Kidney glomerular epithelial cell (primary cell): ENCODE results near the gene DNAH1.

Experiments
- DNase-seq: peaks from one replicate; lab custom pipeline; 2025; lab: John Stamatoyannopoulos, UW

Gene DNAH1

GRCh38 chr3:52388348-52388821 lies 72.3 kb downstream of the DNAH1 start:
- no peak for DNase-seq

- no peak for DNase-seq
Measured at GRCh38 chr3:52388933-52389332, 72.8 kb downstream of the DNAH1 start.

- DNase-seq = no peak
Measured at GRCh38 chr3:52391096-52391495, 75.0 kb downstream of the DNAH1 start.

GRCh38 chr3:52392216-52392930 lies 76.3 kb downstream of the DNAH1 start:
- DNase-seq = no peak

DNA sequence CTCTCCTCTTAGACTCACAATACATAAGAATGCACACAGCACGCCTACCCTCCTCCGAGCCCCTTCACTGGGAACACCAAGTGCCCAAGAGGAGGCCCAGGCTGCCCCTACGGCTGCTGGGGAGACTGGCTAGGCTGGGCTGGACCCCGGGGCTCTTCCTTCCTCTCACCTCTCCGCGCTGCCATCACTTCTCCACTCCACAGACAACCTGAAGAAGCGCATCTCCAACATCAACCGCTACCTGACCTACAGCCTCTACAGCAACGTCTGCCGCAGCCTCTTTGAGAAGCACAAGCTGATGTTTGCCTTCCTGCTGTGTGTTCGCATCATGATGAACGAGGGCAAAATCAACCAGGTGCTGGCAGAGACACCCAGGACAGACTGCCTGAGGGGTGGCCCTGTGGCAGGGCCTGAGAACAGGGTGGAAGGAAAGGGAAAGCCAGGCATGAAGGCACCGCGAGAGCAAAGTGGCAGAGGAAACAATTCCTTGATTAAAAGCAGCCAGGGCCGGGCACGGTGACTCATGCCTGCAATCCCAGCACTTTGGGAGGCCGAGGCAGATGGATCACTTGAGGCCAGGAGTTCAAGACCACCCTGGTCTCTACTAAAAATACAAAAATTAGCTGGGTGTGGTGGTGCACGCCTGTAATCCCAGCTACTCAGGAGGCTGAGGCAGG lies 77.2 kb downstream of the DNAH1 start:
- DNase-seq = no peak

- no peak for DNase-seq
Measured at GRCh38 chr3:52393959-52394670, 78.0 kb downstream of the DNAH1 start.

GRCh38 chr3:52394751-52395502 lies 78.8 kb downstream of the DNAH1 start:
- no peak for DNase-seq

DNA sequence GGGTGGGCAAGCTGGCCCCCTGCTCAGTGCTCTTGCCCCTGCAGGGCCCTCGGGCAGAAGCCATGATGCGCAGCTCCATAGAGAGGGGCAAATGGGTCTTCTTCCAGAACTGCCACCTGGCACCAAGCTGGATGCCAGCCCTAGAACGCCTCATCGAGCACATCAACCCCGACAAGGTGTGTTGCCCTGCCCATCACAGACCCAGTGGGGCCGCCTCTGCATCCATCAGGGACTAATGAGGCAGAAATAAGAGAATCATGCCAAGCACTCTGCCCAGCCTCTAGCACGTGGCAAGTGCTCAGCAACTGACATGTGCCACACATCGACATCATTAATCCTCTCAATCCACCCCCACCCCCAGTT lies 79.4 kb downstream of the DNAH1 start:
- DNase-seq = no peak

GRCh38 chr3:52396011-52396906 lies 80.1 kb downstream of the DNAH1 start:
- DNase-seq = no peak

DNA sequence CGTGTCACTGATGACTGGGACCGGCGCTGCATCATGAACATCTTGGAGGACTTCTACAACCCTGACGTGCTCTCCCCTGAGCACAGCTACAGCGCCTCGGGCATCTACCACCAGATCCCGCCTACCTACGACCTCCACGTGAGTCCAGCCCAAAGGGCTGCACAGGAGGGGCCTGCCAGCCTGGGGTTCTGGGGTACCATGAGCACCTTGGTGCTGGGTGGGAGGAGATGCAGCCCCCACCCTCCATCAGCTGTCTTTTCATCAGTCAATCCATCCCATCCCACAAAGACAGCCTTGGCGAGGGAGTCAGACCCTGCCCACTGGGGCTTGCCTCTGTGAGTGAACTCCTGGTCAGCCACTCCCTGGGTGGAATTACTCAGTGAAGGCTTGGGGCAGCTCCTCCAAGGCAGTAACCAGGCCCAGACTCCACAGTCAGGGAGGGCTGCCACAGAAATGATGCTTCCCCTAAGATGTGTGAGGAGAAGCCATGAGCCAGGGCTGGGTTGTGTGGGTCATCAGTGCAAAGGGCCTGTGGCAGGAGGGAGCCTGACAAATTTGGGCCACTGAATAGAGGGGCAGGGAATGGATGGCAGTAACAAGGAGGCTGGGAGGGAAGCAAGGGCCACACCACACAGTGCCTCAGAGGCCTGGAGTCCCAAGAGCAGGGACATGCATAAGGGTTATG lies 80.9 kb downstream of the DNAH1 start:
- DNase-seq = no peak

DNA sequence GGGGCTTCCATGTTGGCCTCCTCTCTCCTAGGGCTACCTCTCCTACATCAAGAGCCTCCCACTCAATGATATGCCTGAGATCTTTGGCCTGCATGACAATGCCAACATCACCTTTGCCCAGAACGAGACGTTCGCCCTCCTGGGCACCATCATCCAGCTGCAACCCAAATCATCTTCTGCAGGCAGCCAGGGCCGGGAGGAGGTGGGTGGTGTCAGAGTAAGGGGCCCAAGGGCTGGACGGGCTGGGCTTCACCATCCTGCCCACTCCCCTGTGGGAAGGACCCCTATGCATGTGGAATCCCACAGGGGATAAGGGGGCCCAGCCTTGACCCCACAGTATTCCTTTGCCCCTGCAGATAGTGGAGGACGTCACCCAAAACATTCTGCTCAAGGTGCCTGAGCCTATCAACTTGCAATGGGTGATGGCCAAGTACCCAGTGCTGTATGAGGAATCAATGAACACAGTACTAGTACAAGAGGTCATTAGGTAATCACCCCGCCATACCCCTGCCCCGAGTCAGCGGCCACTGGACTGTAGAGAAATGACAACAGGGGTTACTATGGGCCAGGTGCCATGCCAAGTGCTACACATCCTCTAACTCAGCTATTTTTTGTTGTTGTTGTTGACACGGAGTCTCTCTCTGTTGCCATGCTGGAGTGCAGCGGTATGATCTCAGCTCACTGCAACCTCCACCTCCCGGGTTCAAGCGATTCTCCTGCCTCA lies 81.7 kb downstream of the DNAH1 start:
- DNase-seq = no peak

GRCh38 chr3:52398670-52399081 lies 82.6 kb downstream of the DNAH1 start:
- no peak for DNase-seq

DNA sequence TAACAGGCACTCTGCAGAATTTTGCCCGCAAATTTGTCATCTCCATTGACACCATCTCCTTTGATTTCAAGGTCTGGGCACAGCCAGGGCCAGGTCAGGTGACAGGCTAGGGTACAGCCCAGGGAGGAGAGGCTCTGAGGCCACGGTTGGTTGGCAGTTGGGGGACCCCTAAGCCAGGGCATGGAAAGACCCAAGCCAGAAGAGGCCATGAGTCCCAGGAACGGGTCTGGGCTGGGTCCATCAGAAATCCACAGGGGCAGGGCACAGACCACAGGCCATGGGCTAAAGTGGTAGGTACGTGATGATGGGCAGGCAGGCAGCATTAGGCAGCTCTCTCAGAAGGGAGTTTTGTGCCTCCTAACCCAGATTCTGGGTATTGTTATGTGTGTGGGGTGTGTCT lies 83.0 kb downstream of the DNAH1 start:
- DNase-seq = no peak

- no peak for DNase-seq
Measured at GRCh38 chr3:52399593-52399992, 83.5 kb downstream of the DNAH1 start.

GRCh38 chr3:52400275-52400793 lies 84.2 kb downstream of the DNAH1 start:
- no peak for DNase-seq

GRCh38 chr3:52401021-52401420 lies 84.9 kb downstream of the DNAH1 start:
- DNase-seq = no peak

- DNase-seq = no peak
Measured at GRCh38 chr3:52401551-52401950, 85.4 kb downstream of the DNAH1 start.

DNA sequence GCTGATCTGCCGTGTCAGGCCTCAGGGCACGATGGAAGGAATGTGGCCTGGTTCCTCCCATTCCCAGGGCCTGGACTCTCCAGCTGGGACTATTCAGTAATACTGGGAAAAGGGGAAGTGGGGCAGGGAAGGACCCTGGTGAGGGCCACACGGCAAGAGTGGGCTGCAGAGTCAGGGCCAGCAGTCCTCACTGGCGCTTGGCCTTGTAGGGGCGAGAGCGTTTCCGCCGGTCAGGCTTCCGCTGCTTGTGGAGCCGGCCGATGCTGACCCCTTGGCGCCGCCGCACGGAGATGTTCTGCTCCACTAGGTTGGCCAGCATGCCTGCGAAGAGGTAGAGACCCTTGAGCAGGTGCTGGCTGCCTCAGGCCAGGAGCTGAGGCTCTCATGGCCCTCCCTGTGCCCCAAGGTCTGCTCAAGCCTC lies 86.0 kb downstream of the DNAH1 start:
- DNase-seq = no peak

- DNase-seq = no peak
Measured at GRCh38 chr3:52402706-52403270, 86.7 kb downstream of the DNAH1 start.
